ENCODE data around the gene CNGB1. TPM values are rescaled to one million over a fixed set of nuclear protein-coding genes. Genes with fewer than 3 reads are reported as not detected.
"Not testable (repeated sequence)": the region's sequence is repeated elsewhere in the genome, so short reads cannot be mapped to it uniquely, and the experiment has no call there.

Gene CNGB1
- total RNA-seq, 2 donors from 2014 or later: 0.05 to 0.69 TPM

- no peaks in the 10 kb centered on the region for H3K4me1 ChIP-seq
Observed at GRCh38 chr16:57862698-57863433, 108.1 kb downstream of the CNGB1 start.

DNA sequence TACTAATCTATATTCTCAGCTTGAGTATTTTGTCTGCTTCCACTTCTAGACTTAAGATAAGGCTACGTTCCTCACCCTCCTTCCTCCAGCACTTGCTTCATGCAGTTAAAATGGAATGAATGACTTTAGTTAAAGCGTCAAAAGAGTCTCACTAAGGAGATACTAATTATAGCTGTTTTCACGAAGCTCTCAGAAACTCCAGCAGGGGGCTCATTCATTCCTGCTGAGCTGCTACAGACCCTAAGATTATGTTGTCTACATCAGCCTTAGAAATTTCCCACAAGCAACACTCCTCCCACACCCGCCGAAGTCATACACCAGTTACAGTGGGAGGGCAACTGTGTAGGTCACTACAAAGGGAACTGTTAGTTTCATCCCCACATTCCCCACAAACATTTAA, 111.6 kb downstream of the CNGB1 start:
- H3K4me1 ChIP-seq: no peaks in the 10 kb centered on the region
- no peaks in the 10 kb centered on the region for H3K27me3 ChIP-seq
- H3K27ac ChIP-seq: no peak overlapping the region
- DNase-seq: no peak
- H3K9me3 ChIP-seq: no peaks in the 10 kb centered on the region
- intact Hi-C loops (cut with DNase I): no loop called here
- TF ChIP-seq, protein P1, sequence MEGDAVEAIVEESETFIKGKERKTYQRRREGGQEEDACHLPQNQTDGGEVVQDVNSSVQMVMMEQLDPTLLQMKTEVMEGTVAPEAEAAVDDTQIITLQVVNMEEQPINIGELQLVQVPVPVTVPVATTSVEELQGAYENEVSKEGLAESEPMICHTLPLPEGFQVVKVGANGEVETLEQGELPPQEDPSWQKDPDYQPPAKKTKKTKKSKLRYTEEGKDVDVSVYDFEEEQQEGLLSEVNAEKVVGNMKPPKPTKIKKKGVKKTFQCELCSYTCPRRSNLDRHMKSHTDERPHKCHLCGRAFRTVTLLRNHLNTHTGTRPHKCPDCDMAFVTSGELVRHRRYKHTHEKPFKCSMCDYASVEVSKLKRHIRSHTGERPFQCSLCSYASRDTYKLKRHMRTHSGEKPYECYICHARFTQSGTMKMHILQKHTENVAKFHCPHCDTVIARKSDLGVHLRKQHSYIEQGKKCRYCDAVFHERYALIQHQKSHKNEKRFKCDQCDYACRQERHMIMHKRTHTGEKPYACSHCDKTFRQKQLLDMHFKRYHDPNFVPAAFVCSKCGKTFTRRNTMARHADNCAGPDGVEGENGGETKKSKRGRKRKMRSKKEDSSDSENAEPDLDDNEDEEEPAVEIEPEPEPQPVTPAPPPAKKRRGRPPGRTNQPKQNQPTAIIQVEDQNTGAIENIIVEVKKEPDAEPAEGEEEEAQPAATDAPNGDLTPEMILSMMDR (IDR thresholded peaks at IDR 0.05): no peak
- H3K4me3 ChIP-seq: no peak overlapping the region
- H3K36me3 ChIP-seq: no peaks in the 10 kb centered on the region
- H3K9ac ChIP-seq (ENCODE audit: low read depth in 2 of 2, low read length in 2 of 2): no peak overlapping the region

More at GRCh38 chr16:57862698-57863433, 108.1 kb downstream of the CNGB1 start:
- Histone ChIP-seq H3K36me3 (no peaks in the 10 kb centered on the region), H3K4me3 (no peak overlapping the region), H3K9me3 (no peaks in the 10 kb centered on the region), H3K9ac (ENCODE audit: low read depth in 2 of 2, low read length in 2 of 2) (no peak overlapping the region), H3K27ac (no peak overlapping the region), H3K27me3 (no peaks in the 10 kb centered on the region)
- TF ChIP-seq, protein P1 (IDR thresholded peaks at IDR 0.05): no peak
- intact Hi-C loops (cut with DNase I): loop anchor here (2.0 kb wide), 1 partner anchor 106 kb away; no protein-coding TSS in a partner anchor
- DNase-seq: peak; percentile 21

- TF ChIP-seq, protein P1 (IDR thresholded peaks at IDR 0.05): no peak
- H3K27me3 ChIP-seq: no peaks in the 10 kb centered on the region
- H3K9ac ChIP-seq (ENCODE audit: low read depth in 2 of 2, low read length in 2 of 2): no peak overlapping the region
- intact Hi-C loops (cut with DNase I): no loop called here
- H3K4me3 ChIP-seq: no peak overlapping the region
- H3K27ac ChIP-seq: no peak overlapping the region
- H3K4me1 ChIP-seq: no peaks in the 10 kb centered on the region
- no peaks in the 10 kb centered on the region for H3K9me3 ChIP-seq
- no peaks in the 10 kb centered on the region for H3K36me3 ChIP-seq
- no peak for DNase-seq
Observed at GRCh38 chr16:57858635-57859034, 112.3 kb downstream of the CNGB1 start.

- H3K9ac ChIP-seq (ENCODE audit: low read depth in 2 of 2, low read length in 2 of 2); DNase-seq; H3K9me3 ChIP-seq; intact Hi-C loops (cut with DNase I); H3K27ac ChIP-seq; H3K36me3 ChIP-seq; H3K27me3 ChIP-seq; H3K4me1 ChIP-seq; H3K4me3 ChIP-seq: not testable (repeated sequence)
Observed at GRCh38 chr16:57857991-57858390, 112.9 kb downstream of the CNGB1 start.

- DNase-seq: no peak
- Histone ChIP-seq H3K27ac (no peak overlapping the region), H3K27me3 (no peaks in the 10 kb centered on the region), H3K4me1 (no peaks in the 10 kb centered on the region), H3K36me3 (no peaks in the 10 kb centered on the region), H3K4me3 (no peak overlapping the region), H3K9ac (ENCODE audit: low read depth in 2 of 2, low read length in 2 of 2) (no peak overlapping the region), H3K9me3 (no peaks in the 10 kb centered on the region)
- TF ChIP-seq, protein P1 (IDR thresholded peaks at IDR 0.05): no peak
- intact Hi-C loops (cut with DNase I): no loop called here
Observed at GRCh38 chr16:57855188-57855587, 115.7 kb downstream of the CNGB1 start.

- Histone ChIP-seq H3K9me3 (no peaks in the 10 kb centered on the region), H3K27me3 (no peaks in the 10 kb centered on the region), H3K4me3 (no peak overlapping the region), H3K9ac (ENCODE audit: low read depth in 2 of 2, low read length in 2 of 2) (no peak overlapping the region), H3K4me1 (no peaks in the 10 kb centered on the region), H3K36me3 (no peaks in the 10 kb centered on the region), H3K27ac (no peak overlapping the region)
- TF ChIP-seq, protein P1 (IDR thresholded peaks at IDR 0.05): no peak
- DNase-seq: no peak
- intact Hi-C loops (cut with DNase I): no loop called here
Observed at GRCh38 chr16:57852189-57852588, 118.7 kb downstream of the CNGB1 start.
